Fibroblast of lung (primary cell): ENCODE data around the gene SPON1.
A peak's percentile ranks its signal among the peaks of the same experiment; 100 is the strongest.

Source experiments
- CTCF ChIP-seq, 2 donors: IDR thresholded peaks in 1 of 2; conservative IDR thresholded peaks in 1 of 2; 1 replicate in 1 of 2; 2 replicates in 1 of 2; pipeline ENCODE4 v1.5.1; 2011 to 2012; ENCODE audit warnings: low read length in 2 of 2, control low read depth in 1 of 2, inconsistent platforms in 1 of 2, low read depth in 1 of 2, mild to moderate bottlenecking in 1 of 2
- EZH2 ChIP-seq: IDR thresholded peaks from 2 replicates; pipeline ENCODE4 v1.5.1; 2012; ENCODE audit warnings: low read length, control low read depth, mild to moderate bottlenecking; ENCODE audit errors: missing control alignments

GRCh38 chr11:14041040-14041439 lies 78.5 kb downstream of the SPON1 start:
- peak; percentile 20 to 39 for TF ChIP-seq CTCF (conservative IDR thresholded peaks at IDR 0.05 in 1 of 2, IDR thresholded peaks at IDR 0.05 in 1 of 2; ENCODE audit: low read depth in 1 of 2, low read length in 2 of 2)
- no peak for TF ChIP-seq EZH2
